BLaER1 (cell line): Measurements from ENCODE around the gene AANAT.

Experiments
- H3K27ac ChIP-seq: shearing (Covaris generic); formaldehyde crosslinking; 2 replicates; pipeline ENCODE4 v1.8.1; 2022
- H3K27me3 ChIP-seq: shearing (Covaris generic); formaldehyde crosslinking; 2 replicates; pipeline ENCODE4 v1.8.1; 2022
- H3K36me3 ChIP-seq: shearing (Covaris generic); formaldehyde crosslinking; 2 replicates; pipeline ENCODE4 v1.8.1; 2022
- H3K4me1 ChIP-seq: shearing (Covaris generic); formaldehyde crosslinking; 2 replicates; pipeline ENCODE4 v1.8.1; 2022
- H3K4me2 ChIP-seq: shearing (Covaris generic); formaldehyde crosslinking; 2 replicates; pipeline ENCODE4 v1.8.1; 2022
- H3K4me3 ChIP-seq: shearing (Covaris generic); formaldehyde crosslinking; 2 replicates; pipeline ENCODE4 v1.8.1; 2022
- H3K9ac ChIP-seq: shearing (Covaris generic); formaldehyde crosslinking; 2 replicates; pipeline ENCODE4 v1.8.1; 2022
- H3K9me3 ChIP-seq: shearing (Covaris generic); formaldehyde crosslinking; 2 replicates; pipeline ENCODE4 v1.8.1; 2022
- H4K20me1 ChIP-seq: shearing (Covaris generic); formaldehyde crosslinking; 2 replicates; pipeline ENCODE4 v1.8.1; 2022
- Cebpa-rat ChIP-seq: shearing (Covaris generic); IDR thresholded peaks from 2 replicates; pipeline ENCODE4 v1.8.1; 2022

The AANAT gene

DNA sequence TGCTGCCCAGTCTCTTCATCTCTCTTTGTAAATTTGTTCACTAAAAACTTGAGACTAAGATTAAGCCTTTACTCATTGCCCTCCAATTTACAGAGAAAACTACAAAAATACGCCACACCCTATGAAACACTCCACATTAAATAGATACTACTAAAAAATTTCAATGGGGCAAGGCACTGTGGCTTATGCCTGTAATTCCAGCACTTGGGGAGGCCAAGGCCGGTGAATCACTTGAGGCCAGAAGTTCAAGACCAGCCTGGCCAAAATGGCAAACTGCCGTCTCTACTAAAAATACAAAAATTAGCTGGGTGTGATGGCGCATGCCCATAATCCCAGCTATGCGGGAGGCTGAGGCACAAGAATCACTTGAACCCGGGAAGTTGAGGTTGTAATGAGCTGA lies 18.3 kb upstream of the AANAT start:
- peaks cover 78% of the 10 kb centered on the region for H3K4me1 ChIP-seq
- H3K9ac ChIP-seq, result no peak overlapping the region
- peaks cover 84% of the 10 kb centered on the region for H4K20me1 ChIP-seq
- H3K4me3 ChIP-seq, result no peak overlapping the region
- TF ChIP-seq Cebpa-rat, result no peak
- no peaks in the 10 kb centered on the region for H3K9me3 ChIP-seq
- H3K4me2 ChIP-seq, result peak overlapping the region; percentile 66
- H3K27ac ChIP-seq, result no peak overlapping the region
- H3K36me3 ChIP-seq, result no peaks in the 10 kb centered on the region
- no peaks in the 10 kb centered on the region for H3K27me3 ChIP-seq

GRCh38 chr17:76451506-76451905 lies 15.9 kb upstream of the AANAT start:
- peaks cover 55% of the 10 kb centered on the region for H3K4me1 ChIP-seq
- peaks cover 60% of the 10 kb centered on the region for H4K20me1 ChIP-seq
- H3K4me3 ChIP-seq, result peak overlapping the region; percentile 99
- H3K9ac ChIP-seq, result peak overlapping the region; percentile 92
- H3K36me3 ChIP-seq, result no peaks in the 10 kb centered on the region
- no peaks in the 10 kb centered on the region for H3K27me3 ChIP-seq
- peak overlapping the region; percentile 94 for H3K4me2 ChIP-seq
- no peaks in the 10 kb centered on the region for H3K9me3 ChIP-seq
- peak overlapping the region; percentile 89; the same call in 1 of the 2 replicates for H3K27ac ChIP-seq
- TF ChIP-seq Cebpa-rat, result no peak

DNA sequence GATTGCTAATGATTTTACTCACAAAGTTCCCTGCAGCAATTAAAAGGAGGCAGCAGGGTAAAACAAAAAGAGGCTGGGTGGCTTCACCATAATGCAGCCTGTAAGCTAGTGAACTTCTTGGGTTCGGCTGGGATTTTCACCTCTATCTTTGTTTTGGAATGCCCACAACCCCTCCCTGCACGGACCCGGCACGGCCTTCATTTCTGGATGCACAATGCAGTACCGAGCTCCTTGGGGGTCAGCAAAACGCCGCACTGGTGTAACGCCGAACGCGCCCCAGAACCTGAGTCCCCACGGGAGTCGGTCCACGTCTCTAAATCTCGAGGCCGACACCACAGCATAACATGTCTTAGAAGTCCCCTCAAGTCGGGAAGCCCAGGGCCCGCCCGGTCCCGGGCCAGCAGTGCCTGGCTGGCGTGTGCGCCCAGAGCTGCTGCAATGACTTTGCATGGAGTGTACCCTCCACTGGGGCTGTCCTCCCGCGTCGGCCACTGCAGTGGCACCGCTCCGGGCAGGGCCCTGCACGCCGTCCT lies 15.2 kb upstream of the AANAT start:
- Histone ChIP-seq H4K20me1 (peaks cover 53% of the 10 kb centered on the region), H3K4me2 (peak overlapping the region; percentile 94), H3K36me3 (no peaks in the 10 kb centered on the region), H3K9ac (peak overlapping the region; percentile 92), H3K4me3 (peak overlapping the region; percentile 99), H3K9me3 (no peaks in the 10 kb centered on the region), H3K4me1 (peaks cover 48% of the 10 kb centered on the region), H3K27me3 (no peaks in the 10 kb centered on the region), H3K27ac (peak overlapping the region; percentile 89)
- no peak for TF ChIP-seq Cebpa-rat

DNA sequence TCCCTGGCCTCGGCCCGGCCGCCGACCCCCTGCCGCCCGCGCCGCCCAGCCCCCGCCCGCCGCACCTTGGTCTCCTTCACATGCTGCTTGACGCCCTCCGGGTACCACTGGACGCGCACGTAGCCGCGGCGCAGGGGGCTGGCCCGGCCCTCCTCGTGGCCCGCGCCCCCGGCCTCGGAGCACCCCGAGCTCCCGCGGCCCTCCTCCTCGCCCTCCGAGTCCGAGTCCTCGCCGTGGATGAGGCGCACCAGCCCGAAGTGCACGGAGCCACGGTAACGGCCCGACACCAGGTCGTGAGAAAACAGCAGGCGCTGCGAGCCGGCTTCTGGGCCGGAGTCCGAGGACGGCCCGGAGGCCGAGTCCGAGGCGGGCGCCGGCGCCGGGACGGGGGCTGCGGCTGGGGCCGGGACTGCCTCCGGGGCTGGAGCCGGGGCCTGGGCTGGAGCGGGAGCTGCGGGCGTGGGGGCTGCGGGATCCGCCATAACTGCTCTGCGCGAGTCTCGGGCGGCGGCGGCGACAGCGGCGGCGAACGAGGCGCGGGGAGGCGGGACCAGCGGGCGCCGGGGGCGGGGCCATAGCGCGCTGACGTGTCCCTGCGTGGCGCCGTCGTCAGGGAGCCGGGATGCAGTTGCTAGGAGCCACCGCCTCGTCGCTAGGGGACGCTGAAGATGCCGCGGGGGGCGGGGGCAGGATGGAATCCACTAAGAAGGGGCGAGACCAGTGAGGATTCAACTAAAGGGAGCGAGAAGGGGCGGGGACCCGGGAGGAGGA lies 14.6 kb upstream of the AANAT start, which contains the start of gene UBE2O:
Gene UBE2O, minus strand, starts transcription at position 493 of the 771 bp plus-strand sequence. Its CDS starts 11 bp downstream, at position 482.
- peak within 1 kb of the TSS; percentile 94 for H3K4me2 ChIP-seq
- peak within 1 kb of the TSS; percentile 92 for H3K9ac ChIP-seq
- no peaks in the 10 kb centered on the region for H3K36me3 ChIP-seq
- TF ChIP-seq Cebpa-rat, result no peak
- no peaks in the 10 kb centered on the region for H3K27me3 ChIP-seq
- H3K4me3 ChIP-seq, result peak within 1 kb of the TSS; percentile 99
- H4K20me1 ChIP-seq, result peaks cover 47% of the 10 kb centered on the region
- H3K9me3 ChIP-seq, result no peaks in the 10 kb centered on the region
- H3K4me1 ChIP-seq, result peaks cover 44% of the 10 kb centered on the region
- peak within 1 kb of the TSS; percentile 89 for H3K27ac ChIP-seq

- H3K9ac ChIP-seq, result no peak overlapping the region
- H3K27ac ChIP-seq, result no peak overlapping the region
- H3K4me2 ChIP-seq, result peak overlapping the region; percentile 94; the same call in 1 of the 2 replicates
- TF ChIP-seq Cebpa-rat, result no peak
- no peaks in the 10 kb centered on the region for H3K9me3 ChIP-seq
- H3K27me3 ChIP-seq, result no peaks in the 10 kb centered on the region
- peak overlapping the region; percentile 99 for H3K4me3 ChIP-seq
- H4K20me1 ChIP-seq, result peaks cover 41% of the 10 kb centered on the region
- no peaks in the 10 kb centered on the region for H3K36me3 ChIP-seq
- H3K4me1 ChIP-seq, result peaks cover 38% of the 10 kb centered on the region
Measured at GRCh38 chr17:76453431-76453743, 14.0 kb upstream of the AANAT start.

DNA sequence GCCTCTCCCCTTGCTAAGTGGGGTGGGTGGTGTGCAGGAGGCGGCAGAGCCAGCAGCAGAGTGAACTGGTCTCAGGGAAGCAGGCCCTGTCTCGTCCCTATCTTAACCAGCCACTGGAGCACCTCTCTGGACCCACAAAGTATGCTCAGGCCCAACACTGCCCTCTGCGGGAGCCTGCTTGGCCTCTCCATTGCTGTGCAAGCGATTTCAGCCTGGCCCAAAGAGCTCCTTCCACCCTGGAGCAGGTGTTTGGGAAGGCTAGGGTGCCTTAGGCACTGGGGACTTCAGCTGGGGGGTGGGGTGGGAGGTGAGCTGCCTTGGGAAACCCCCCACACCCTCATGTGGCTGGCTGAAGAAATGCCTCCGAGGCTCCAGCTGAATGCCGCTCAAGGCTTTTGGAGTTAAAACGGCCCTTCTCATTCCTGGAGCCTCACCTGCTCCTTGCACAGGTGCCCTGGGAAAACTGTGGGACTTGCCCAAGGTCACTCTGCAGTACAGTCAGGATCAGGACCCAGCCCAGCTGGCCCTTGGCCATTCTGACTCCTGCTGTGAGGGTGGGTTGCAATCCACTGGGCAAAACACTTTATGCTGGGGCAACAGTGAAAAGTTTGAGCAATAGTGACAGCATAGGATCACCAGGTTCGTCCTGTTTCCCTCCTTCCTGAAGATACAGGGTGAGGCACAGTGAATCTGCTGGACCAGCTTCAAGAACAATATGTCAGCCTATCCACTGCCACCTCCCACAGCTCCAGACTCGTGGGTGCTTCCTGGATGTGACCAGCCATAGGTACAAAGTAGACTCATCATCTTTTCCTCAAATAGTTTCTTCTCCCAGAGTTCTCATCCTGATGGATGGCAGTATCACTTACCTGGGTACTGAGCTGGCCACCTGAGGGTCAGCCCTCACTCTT lies 8.6 kb upstream of the AANAT start:
- H3K4me3 ChIP-seq, result no peak overlapping the region
- H3K9me3 ChIP-seq, result no peaks in the 10 kb centered on the region
- H3K9ac ChIP-seq, result no peak overlapping the region
- H3K36me3 ChIP-seq, result no peaks in the 10 kb centered on the region
- TF ChIP-seq Cebpa-rat, result no peak
- H3K4me1 ChIP-seq, result peaks cover 16% of the 10 kb centered on the region
- no peaks in the 10 kb centered on the region for H3K27me3 ChIP-seq
- H3K27ac ChIP-seq, result 0 out of 2 replicates have a peak overlapping the region, but pooled peaks have one; percentile 19
- no peaks in the 10 kb centered on the region for H4K20me1 ChIP-seq
- H3K4me2 ChIP-seq, result no peak overlapping the region

DNA sequence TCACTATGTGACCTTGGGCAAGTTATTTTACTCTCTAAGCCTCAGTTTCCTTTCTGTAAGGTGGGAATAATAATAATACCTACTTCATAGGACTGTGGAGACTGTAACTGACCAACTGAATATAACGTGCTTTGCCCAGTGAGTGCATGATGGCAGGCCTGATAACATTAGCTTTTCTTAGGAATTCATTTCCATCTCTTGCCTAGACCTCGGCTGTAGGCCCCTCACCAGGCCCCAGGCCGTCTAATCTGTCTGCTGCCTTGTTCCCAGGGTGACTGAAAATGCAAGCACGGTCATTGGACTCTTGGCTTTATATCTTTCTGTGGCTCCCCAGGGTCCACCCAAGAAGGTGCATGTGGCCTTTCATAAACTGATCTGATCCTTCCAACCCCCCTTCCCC lies 7.7 kb upstream of the AANAT start:
- Histone ChIP-seq H4K20me1 (no peaks in the 10 kb centered on the region), H3K4me1 (peaks cover 21% of the 10 kb centered on the region), H3K27ac (no peak overlapping the region), H3K4me2 (no peak overlapping the region), H3K9ac (no peak overlapping the region), H3K9me3 (no peaks in the 10 kb centered on the region), H3K4me3 (no peak overlapping the region), H3K36me3 (no peaks in the 10 kb centered on the region), H3K27me3 (no peaks in the 10 kb centered on the region)
- no peak for TF ChIP-seq Cebpa-rat

- Histone ChIP-seq H3K9me3 (no peaks in the 10 kb centered on the region), H3K27me3 (no peaks in the 10 kb centered on the region), H3K4me3 (no peak overlapping the region), H3K4me1 (peaks cover 38% of the 10 kb centered on the region), H3K36me3 (no peaks in the 10 kb centered on the region), H3K4me2 (peak overlapping the region; percentile 48; the same call in 1 of the 2 replicates), H3K27ac (no peak overlapping the region), H3K9ac (no peak overlapping the region), H4K20me1 (no peaks in the 10 kb centered on the region)
- no peak for TF ChIP-seq Cebpa-rat
Measured at GRCh38 chr17:76461765-76462555, 5.4 kb upstream of the AANAT start.
